Measurements from ENCODE around the gene STX10. TPM values are rescaled to one million over a fixed set of nuclear protein-coding genes. Genes with fewer than 3 reads are reported as not detected.

Gene STX10
- total RNA-seq, 1 experiment from 2014 or later: 179 TPM

GRCh38 chr19:13162724-13163608 is 12.8 kb upstream of the STX10 start:
- POLR2A ChIA-PET (ENCODE audit: unreplicated experiment): interaction anchor here (0.5 to 0.6 kb wide), 2 partner anchors 558 to 699 kb away, joined by 4 to 5 read pairs; no protein-coding TSS in a partner anchor
- intact Hi-C loops (cut with micrococcal nuclease): loop anchor here (1.0 to 10.0 kb wide), 4 partner anchors 8 to 672 kb away; no protein-coding TSS in a partner anchor
- Histone ChIP-seq H3K9me3 (ENCODE audit: low read length) (no peaks in the 10 kb centered on the region), H2AFZ (ENCODE audit: low read length) (peak overlapping the region; percentile 41; the same call in 1 of the 2 replicates), H3K79me2 (ENCODE audit: low read length) (peaks cover 18% of the 10 kb centered on the region), H3K4me2 (ENCODE audit: low read length) (peak overlapping the region; percentile 82), H3K4me3 (ENCODE audit: low read length) (peak overlapping the region; percentile 67), H4K20me1 (ENCODE audit: low read length) (no peaks in the 10 kb centered on the region), H3F3A (ENCODE audit: low read length, unreplicated experiment) (peaks cover 11% of the 10 kb centered on the region), H3K4me1 (ENCODE audit: insufficient read depth, low read length) (peaks cover 65% of the 10 kb centered on the region), H3K9me2 (replicated peaks; ENCODE audit: low read length) (no peaks in the 10 kb centered on the region), H3K9ac (ENCODE audit: low read length) (peak overlapping the region; percentile 95), H3K27ac (ENCODE audit: low read length) (peak overlapping the region; percentile 97), H3K36me3 (ENCODE audit: low read depth, low read length) (no peaks in the 10 kb centered on the region), H3K27me3 (ENCODE audit: low read length) (no peaks in the 10 kb centered on the region)
- DNase-seq: peak; percentile 100
- TSS peak; percentile 54 for BruUV-seq (replicated peaks)
- CTCF ChIA-PET: interaction anchor here (0.5 to 0.8 kb wide), 2 partner anchors 13 to 82 kb away, joined by 3 to 6 read pairs; partner anchors contain the start of genes IER2 and STX10
- TF ChIP-seq EZH2 (IDR thresholded peaks at IDR 0.05; ENCODE audit: low read length, unreplicated experiment) (no peak), EZH2phosphoT487 (IDR thresholded peaks at IDR 0.05; ENCODE audit: borderline replicate concordance, low read length) (no peak)
- TF ChIP-seq, protein P1, sequence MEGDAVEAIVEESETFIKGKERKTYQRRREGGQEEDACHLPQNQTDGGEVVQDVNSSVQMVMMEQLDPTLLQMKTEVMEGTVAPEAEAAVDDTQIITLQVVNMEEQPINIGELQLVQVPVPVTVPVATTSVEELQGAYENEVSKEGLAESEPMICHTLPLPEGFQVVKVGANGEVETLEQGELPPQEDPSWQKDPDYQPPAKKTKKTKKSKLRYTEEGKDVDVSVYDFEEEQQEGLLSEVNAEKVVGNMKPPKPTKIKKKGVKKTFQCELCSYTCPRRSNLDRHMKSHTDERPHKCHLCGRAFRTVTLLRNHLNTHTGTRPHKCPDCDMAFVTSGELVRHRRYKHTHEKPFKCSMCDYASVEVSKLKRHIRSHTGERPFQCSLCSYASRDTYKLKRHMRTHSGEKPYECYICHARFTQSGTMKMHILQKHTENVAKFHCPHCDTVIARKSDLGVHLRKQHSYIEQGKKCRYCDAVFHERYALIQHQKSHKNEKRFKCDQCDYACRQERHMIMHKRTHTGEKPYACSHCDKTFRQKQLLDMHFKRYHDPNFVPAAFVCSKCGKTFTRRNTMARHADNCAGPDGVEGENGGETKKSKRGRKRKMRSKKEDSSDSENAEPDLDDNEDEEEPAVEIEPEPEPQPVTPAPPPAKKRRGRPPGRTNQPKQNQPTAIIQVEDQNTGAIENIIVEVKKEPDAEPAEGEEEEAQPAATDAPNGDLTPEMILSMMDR (conservative IDR thresholded peaks at IDR 0.05; ENCODE audit: low read depth, low read length): no peak
- ATAC-seq: peak; percentile 50

GRCh38 chr19:13160557-13160956 is 10.4 kb upstream of the STX10 start:
- POLR2A ChIA-PET (ENCODE audit: unreplicated experiment): interaction anchor here (0.6 kb wide), 2 partner anchors 101 to 478 kb away, joined by 4 to 18 read pairs; no protein-coding TSS in a partner anchor
- TF ChIP-seq, protein P1 (conservative IDR thresholded peaks at IDR 0.05; ENCODE audit: low read depth, low read length): no peak
- TF ChIP-seq EZH2 (IDR thresholded peaks at IDR 0.05; ENCODE audit: low read length, unreplicated experiment) (no peak), EZH2phosphoT487 (IDR thresholded peaks at IDR 0.05; ENCODE audit: borderline replicate concordance, low read length) (no peak)
- H3K4me2 ChIP-seq (ENCODE audit: low read length): no peak overlapping the region
- H3K27me3 ChIP-seq (ENCODE audit: low read length): no peaks in the 10 kb centered on the region
- no peaks in the 10 kb centered on the region for H3K9me2 ChIP-seq (replicated peaks; ENCODE audit: low read length)
- H3K4me1 ChIP-seq (ENCODE audit: insufficient read depth, low read length): peaks cover 58% of the 10 kb centered on the region
- intact Hi-C loops (cut with micrococcal nuclease): loop anchor here (10.0 kb wide), 1 partner anchor 674 kb away; no protein-coding TSS in a partner anchor
- H3K9ac ChIP-seq (ENCODE audit: low read length): peak overlapping the region; percentile 32; the same call in 1 of the 2 replicates
- CTCF ChIA-PET: no interaction called here
- H4K20me1 ChIP-seq (ENCODE audit: low read length): no peaks in the 10 kb centered on the region
- peaks cover 16% of the 10 kb centered on the region for H3F3A ChIP-seq (ENCODE audit: low read length, unreplicated experiment)
- H2AFZ ChIP-seq (ENCODE audit: low read length): no peak overlapping the region
- H3K36me3 ChIP-seq (ENCODE audit: low read depth, low read length): no peaks in the 10 kb centered on the region
- no TSS peak for BruUV-seq (replicated peaks)
- no peak for ATAC-seq
- peak overlapping the region; percentile 43 for H3K27ac ChIP-seq (ENCODE audit: low read length)
- H3K9me3 ChIP-seq (ENCODE audit: low read length): no peaks in the 10 kb centered on the region
- peak; percentile 63 for DNase-seq
- peaks cover 14% of the 10 kb centered on the region for H3K79me2 ChIP-seq (ENCODE audit: low read length)
- no peak overlapping the region for H3K4me3 ChIP-seq (ENCODE audit: low read length)
